Osteocyte (in vitro differentiated cells): ENCODE data around the gene GNPTAB. TPM values are rescaled to one million over a fixed set of nuclear protein-coding genes. Genes with fewer than 3 reads are reported as not detected.

Experiments
- DNase-seq: peaks from one replicate; pipeline ENCODE4 v3.0.0; 2021; ENCODE audit warnings: mixed read lengths; ENCODE audit not compliant: unreplicated experiment; ENCODE audit errors: extremely low spot score
- H3K27ac Mint-ChIP-seq: one replicate; pipeline ENCODE4 v1.8.0; 2021; ENCODE audit warnings: mild to moderate bottlenecking, mixed read lengths; ENCODE audit not compliant: unreplicated experiment
- H3K27me3 Mint-ChIP-seq: one replicate; pipeline ENCODE4 v1.8.0; 2021; ENCODE audit warnings: mixed read lengths; ENCODE audit not compliant: unreplicated experiment
- H3K36me3 Mint-ChIP-seq: one replicate; pipeline ENCODE4 v1.8.0; 2021; ENCODE audit warnings: mixed read lengths; ENCODE audit not compliant: unreplicated experiment
- H3K4me1 Mint-ChIP-seq: one replicate; pipeline ENCODE4 v1.8.0; 2021; ENCODE audit warnings: mixed read lengths; ENCODE audit not compliant: unreplicated experiment
- H3K4me3 Mint-ChIP-seq: one replicate; pipeline ENCODE4 v1.8.0; 2021; ENCODE audit warnings: mild to moderate bottlenecking, moderate library complexity, mixed read lengths; ENCODE audit not compliant: unreplicated experiment
- H3K9me3 Mint-ChIP-seq: one replicate; pipeline ENCODE4 v1.8.0; 2021; ENCODE audit warnings: mixed read lengths; ENCODE audit not compliant: unreplicated experiment
- total RNA-seq: library from RNA; stranded (reverse); gene quantifications from 2 replicates; pipeline ENCODE4 v1.2.1, GENCODE V29; 2021
- TF ChIP-seq, protein P1 (sequence below): fragments of 200-600 bp; sonication (generic); IDR thresholded peaks from 2 replicates; pipeline ENCODE4 v1.5.0; 2021; ENCODE audit warnings: antibody characterized with exemption, mild to moderate bottlenecking, moderate library complexity

GNPTAB gene
- total RNA-seq, 1 donor from 2014 or later, result 25.8 TPM

DNA sequence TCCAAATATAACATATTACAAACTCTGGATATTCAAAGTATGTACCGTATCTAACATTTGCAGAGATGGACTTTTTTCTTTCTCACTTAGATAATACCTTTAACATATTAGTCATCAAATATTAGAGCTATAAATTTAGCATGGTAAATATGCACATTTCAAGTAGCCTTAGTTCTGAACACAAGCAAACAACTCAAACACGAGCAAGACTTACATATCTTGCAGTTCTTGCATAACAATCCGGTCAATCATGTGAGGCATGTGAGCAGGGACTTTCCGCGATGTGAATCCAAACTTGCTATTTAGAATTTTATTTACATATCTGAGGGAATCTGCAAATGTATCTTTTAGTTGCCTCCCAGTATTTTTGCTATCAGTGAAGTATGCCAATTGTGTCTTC, 69.4 kb downstream of the GNPTAB start:
- DNase-seq, result no peak
- no peaks in the 10 kb centered on the region for H3K4me1 Mint-ChIP-seq
- peaks cover 13% of the 10 kb centered on the region for H3K36me3 Mint-ChIP-seq
- no peak overlapping the region for H3K4me3 Mint-ChIP-seq
- TF ChIP-seq, protein P1, sequence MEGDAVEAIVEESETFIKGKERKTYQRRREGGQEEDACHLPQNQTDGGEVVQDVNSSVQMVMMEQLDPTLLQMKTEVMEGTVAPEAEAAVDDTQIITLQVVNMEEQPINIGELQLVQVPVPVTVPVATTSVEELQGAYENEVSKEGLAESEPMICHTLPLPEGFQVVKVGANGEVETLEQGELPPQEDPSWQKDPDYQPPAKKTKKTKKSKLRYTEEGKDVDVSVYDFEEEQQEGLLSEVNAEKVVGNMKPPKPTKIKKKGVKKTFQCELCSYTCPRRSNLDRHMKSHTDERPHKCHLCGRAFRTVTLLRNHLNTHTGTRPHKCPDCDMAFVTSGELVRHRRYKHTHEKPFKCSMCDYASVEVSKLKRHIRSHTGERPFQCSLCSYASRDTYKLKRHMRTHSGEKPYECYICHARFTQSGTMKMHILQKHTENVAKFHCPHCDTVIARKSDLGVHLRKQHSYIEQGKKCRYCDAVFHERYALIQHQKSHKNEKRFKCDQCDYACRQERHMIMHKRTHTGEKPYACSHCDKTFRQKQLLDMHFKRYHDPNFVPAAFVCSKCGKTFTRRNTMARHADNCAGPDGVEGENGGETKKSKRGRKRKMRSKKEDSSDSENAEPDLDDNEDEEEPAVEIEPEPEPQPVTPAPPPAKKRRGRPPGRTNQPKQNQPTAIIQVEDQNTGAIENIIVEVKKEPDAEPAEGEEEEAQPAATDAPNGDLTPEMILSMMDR, result no peak
- H3K27ac Mint-ChIP-seq, result no peak overlapping the region
- no peaks in the 10 kb centered on the region for H3K9me3 Mint-ChIP-seq
- H3K27me3 Mint-ChIP-seq, result no peaks in the 10 kb centered on the region

DNA sequence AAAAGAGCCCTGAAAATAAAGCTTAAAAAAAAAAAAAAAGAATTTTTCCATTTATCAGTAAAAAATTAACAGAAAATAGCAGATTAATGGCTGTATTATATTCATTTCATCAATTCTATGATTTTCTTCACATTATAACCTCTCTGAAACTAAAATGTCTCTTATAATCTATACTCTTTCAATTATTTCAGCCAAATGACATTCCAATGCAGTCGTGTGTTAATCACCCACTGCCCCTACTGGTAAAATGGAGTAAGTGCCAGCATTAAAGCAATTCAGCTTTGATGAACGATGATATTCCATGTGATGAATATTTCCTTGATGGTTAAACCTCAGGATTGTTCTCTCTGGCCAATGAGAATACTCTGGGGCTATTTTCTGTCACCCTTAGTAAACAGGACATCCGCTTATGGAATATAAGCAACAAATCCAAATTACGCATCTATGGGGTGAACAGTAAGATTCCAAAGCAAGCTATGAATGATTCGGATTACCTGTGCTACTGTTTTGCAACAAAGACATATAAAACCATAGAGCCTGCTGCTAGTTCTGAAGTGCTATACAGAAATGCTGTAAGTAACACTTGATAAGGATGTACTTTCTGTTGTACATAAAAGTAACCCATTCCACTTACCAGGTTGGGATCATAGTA, 71.2 kb downstream of the GNPTAB start:
- DNase-seq, result no peak
- H3K9me3 Mint-ChIP-seq, result no peaks in the 10 kb centered on the region
- H3K4me3 Mint-ChIP-seq, result no peak overlapping the region
- no peak overlapping the region for H3K27ac Mint-ChIP-seq
- H3K36me3 Mint-ChIP-seq, result peaks cover 18% of the 10 kb centered on the region
- H3K27me3 Mint-ChIP-seq, result no peaks in the 10 kb centered on the region
- no peaks in the 10 kb centered on the region for H3K4me1 Mint-ChIP-seq
- TF ChIP-seq, protein P1, result peak; percentile 72

DNA sequence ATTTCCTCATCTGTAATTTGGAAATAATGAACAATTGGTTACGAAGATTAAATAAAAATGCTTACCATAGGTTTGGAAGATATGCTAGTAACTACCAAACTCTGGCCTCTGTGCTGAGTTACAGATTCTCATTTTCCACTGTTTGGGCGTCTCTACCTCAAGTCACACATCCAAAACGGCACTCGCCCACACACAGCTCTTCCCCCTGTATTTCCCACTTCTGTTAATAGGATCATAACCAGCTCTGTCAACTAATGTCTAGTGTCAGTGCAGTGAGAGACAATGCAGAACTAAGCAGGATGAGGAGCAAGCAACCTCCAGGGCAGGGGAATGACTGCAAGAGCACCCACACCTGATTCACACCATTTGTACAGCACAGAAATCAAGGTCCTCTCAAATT, 80.6 kb downstream of the GNPTAB start:
- Mint-ChIP-seq H3K27ac (no peak overlapping the region), H3K4me3 (no peak overlapping the region), H3K9me3 (no peaks in the 10 kb centered on the region), H3K36me3 (peaks cover 41% of the 10 kb centered on the region), H3K27me3 (no peaks in the 10 kb centered on the region), H3K4me1 (no peaks in the 10 kb centered on the region)
- no peak for DNase-seq
- TF ChIP-seq, protein P1, result no peak

DNA sequence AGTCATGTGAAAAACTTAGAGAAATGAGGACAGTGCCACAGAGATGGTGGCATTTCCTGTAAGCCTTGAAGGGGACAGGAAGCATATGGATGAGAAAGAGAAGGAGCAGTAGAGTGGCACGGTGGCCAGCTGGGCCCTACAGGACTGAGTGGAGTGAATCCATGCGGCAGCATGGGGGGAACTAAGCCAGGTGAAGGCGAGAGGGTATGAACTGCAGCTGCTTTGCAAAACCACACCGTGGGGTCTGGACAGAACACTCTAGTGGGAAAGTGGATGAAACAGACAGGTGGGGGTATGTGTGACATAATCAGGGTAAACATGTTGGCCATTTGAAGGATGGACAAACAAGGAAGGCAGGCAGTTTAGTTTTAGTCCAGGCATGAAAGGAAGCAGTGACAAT, 81.1 kb downstream of the GNPTAB start:
- Mint-ChIP-seq H3K36me3 (peaks cover 38% of the 10 kb centered on the region), H3K4me1 (no peaks in the 10 kb centered on the region), H3K4me3 (no peak overlapping the region), H3K9me3 (no peaks in the 10 kb centered on the region), H3K27me3 (no peaks in the 10 kb centered on the region), H3K27ac (no peak overlapping the region)
- TF ChIP-seq, protein P1, result no peak
- DNase-seq, result no peak

DNA sequence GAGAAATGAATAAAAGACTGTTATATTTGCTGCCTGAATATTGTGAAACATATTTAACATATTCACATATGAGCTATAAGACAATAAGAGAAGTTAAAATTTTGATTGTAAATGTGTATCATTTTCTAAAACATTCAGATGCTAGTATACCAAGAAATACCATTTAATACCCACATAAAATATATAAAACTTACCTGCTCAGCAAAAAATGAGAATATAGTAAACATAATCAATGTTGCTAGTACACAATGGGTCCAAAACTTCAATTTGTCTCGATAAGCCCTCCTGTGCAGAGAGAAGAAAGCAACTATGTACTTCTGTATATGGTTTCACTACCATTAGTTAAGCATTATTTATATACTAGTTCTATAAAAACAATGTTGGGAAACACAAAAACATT, 81.9 kb downstream of the GNPTAB start:
- Mint-ChIP-seq H3K27me3 (no peaks in the 10 kb centered on the region), H3K27ac (no peak overlapping the region), H3K4me3 (no peak overlapping the region), H3K4me1 (no peaks in the 10 kb centered on the region), H3K9me3 (no peaks in the 10 kb centered on the region), H3K36me3 (peaks cover 36% of the 10 kb centered on the region)
- TF ChIP-seq, protein P1, result no peak
- no peak for DNase-seq
